CD14-positive monocyte (primary cell): ENCODE results near the gene C9orf50. TPM values are rescaled to one million over a fixed set of nuclear protein-coding genes. Genes with fewer than 3 reads are reported as not detected.

Source experiments
- DNase-seq, 3 donors: peaks; one replicate each; pipeline ENCODE4 v3.0.0-alpha.2; 2011 to 2022
- H2AFZ ChIP-seq: 2 replicates; pipeline ENCODE4 v1.6.0; 2012; ENCODE audit warnings: mild to moderate bottlenecking, low read depth, low read length, inconsistent platforms; ENCODE audit not compliant: insufficient read depth, poor library complexity, severe bottlenecking
- H3K27ac ChIP-seq, 2 donors: 1 replicate in 1 of 2; 2 replicates in 1 of 2; pipeline ENCODE4 v1.5.1; 2012 to 2013; ENCODE audit warnings: low read length in 2 of 2, control low read depth in 1 of 2, inconsistent platforms in 1 of 2, low read depth in 1 of 2, mild to moderate bottlenecking in 1 of 2
- H3K27me3 ChIP-seq, 2 donors: one replicate each; pipeline versions ENCODE4 v1.6.0 to v1.6.1; 2011 to 2013; ENCODE audit warnings: low read length in 2 of 2; ENCODE audit not compliant: control insufficient read depth in 2 of 2, insufficient read depth in 2 of 2
- H3K36me3 ChIP-seq, 2 donors: replicated peaks in 1 of 2; 1 replicate in 1 of 2; 2 replicates in 1 of 2; pipeline versions ENCODE4 v1.5.1 to v1.6.1; 2012 to 2013; ENCODE audit warnings: low read length in 2 of 2, control low read depth in 1 of 2, inconsistent platforms in 1 of 2, mild to moderate bottlenecking in 1 of 2; ENCODE audit not compliant: insufficient read depth in 2 of 2, control insufficient read depth in 1 of 2
- H3K4me1 ChIP-seq, 2 donors: 1 replicate in 1 of 2; 2 replicates in 1 of 2; pipeline versions ENCODE4 v1.5.1 to v1.6.1; 2012 to 2013; ENCODE audit warnings: low read length in 2 of 2, control low read depth in 1 of 2, inconsistent platforms in 1 of 2, mild to moderate bottlenecking in 1 of 2, moderate library complexity in 1 of 2; ENCODE audit not compliant: insufficient read depth in 2 of 2, control insufficient read depth in 1 of 2
- H3K4me2 ChIP-seq: replicated peaks from 2 replicates; pipeline ENCODE3; 2012; ENCODE audit warnings: low read length, moderate library complexity, mild to moderate bottlenecking; ENCODE audit not compliant: poor library complexity, severe bottlenecking; ENCODE audit errors: extremely low read depth
- H3K4me3 ChIP-seq, 3 experiments: fragments of 200-600 bp in 1 of 3; sonication (generic) in 1 of 3; replicated peaks in 1 of 3; 1 replicate in 2 of 3; 2 replicates in 1 of 3; pipeline ENCODE4 v1.5.1; 2011 to 2013; ENCODE audit warnings: low read length in 3 of 3, mild to moderate bottlenecking in 3 of 3, control low read depth in 2 of 3, low read depth in 2 of 3, inconsistent platforms in 1 of 3, moderate library complexity in 1 of 3
- H3K79me2 ChIP-seq: 2 replicates; pipeline ENCODE4 v1.6.0; 2012; ENCODE audit warnings: mild to moderate bottlenecking, control low read depth, inconsistent platforms, low read length, moderate library complexity; ENCODE audit not compliant: insufficient read depth
- H3K9ac ChIP-seq: 2 replicates; pipeline ENCODE4 v1.6.0; 2017; ENCODE audit warnings: low read length, mild to moderate bottlenecking; ENCODE audit not compliant: insufficient read depth, poor library complexity, severe bottlenecking
- H3K9me3 ChIP-seq, 2 donors: replicated peaks in 1 of 2; 1 replicate in 1 of 2; 2 replicates in 1 of 2; pipeline versions ENCODE4 v1.5.1 to v1.6.1; 2012 to 2013; ENCODE audit warnings: low read length in 2 of 2, control low read depth in 1 of 2; ENCODE audit not compliant: control insufficient read depth in 1 of 2, insufficient read depth in 1 of 2
- H4K20me1 ChIP-seq: 2 replicates; pipeline ENCODE4 v1.6.0; 2012; ENCODE audit warnings: mild to moderate bottlenecking, low read length, control low read depth, moderate library complexity; ENCODE audit not compliant: insufficient read depth
- H3K27ac Mint-ChIP-seq, 7 donors: one replicate each; pipeline ENCODE4 v1.8.0; 2020; ENCODE audit warnings: mild to moderate bottlenecking in 7 of 7, mixed read lengths in 7 of 7, moderate library complexity in 6 of 7, inconsistent platforms in 2 of 7
- H3K27me3 Mint-ChIP-seq, 3 donors: one replicate each; pipeline ENCODE4 v1.8.0; 2021 to 2022; ENCODE audit warnings: low read depth in 3 of 3, mild to moderate bottlenecking in 3 of 3, mixed read lengths in 3 of 3, moderate library complexity in 3 of 3, inconsistent platforms in 1 of 3
- H3K36me3 Mint-ChIP-seq, 2 donors: one replicate each; pipeline ENCODE4 v1.8.0; 2020; ENCODE audit warnings: mixed read lengths in 2 of 2, inconsistent platforms in 1 of 2, mild to moderate bottlenecking in 1 of 2
- H3K4me1 Mint-ChIP-seq: one replicate; pipeline ENCODE4 v1.8.0; 2020; ENCODE audit warnings: mild to moderate bottlenecking, mixed read lengths
- H3K4me3 Mint-ChIP-seq, 2 donors: one replicate each; pipeline ENCODE4 v1.8.0; 2020; ENCODE audit warnings: mild to moderate bottlenecking in 2 of 2, mixed read lengths in 2 of 2, moderate library complexity in 1 of 2
- H3K9me3 Mint-ChIP-seq, 7 donors: one replicate each; pipeline ENCODE4 v1.8.0; 2020 to 2022; ENCODE audit warnings: mixed read lengths in 7 of 7, mild to moderate bottlenecking in 6 of 7, moderate library complexity in 6 of 7, inconsistent platforms in 2 of 7
- CTCF ChIP-seq: fragments of 200-600 bp; IDR thresholded peaks from one replicate; pipeline ENCODE4 v1.8.0; 2022; ENCODE audit warnings: antibody characterized with exemption, mild to moderate bottlenecking
- WGBS: methylation state at CpG from one replicate; pipeline ENCODE4 v1.1.5; 2013; ENCODE audit warnings: missing lambda C conversion rate; ENCODE audit not compliant: insufficient coverage; 5-methylcytosine and 5-hydroxymethylcytosine counted together
- intact Hi-C, 2 donors: fragments of 100-400 bp; cut with micrococcal nuclease; formaldehyde crosslinking; loops; one replicate each; pipeline versions ENCODE4 v1.15.0 to v1.15.1; 2023
- polyA plus RNA-seq, 3 donors: library from polyadenylated mRNA; depleted of rRNA in 1 of 3; unstranded in 2 of 3; stranded (reverse) in 1 of 3; fragments of 300-500 nt in 2 of 3; fragments of >200 nt in 1 of 3; fragmentation: Illumina TruSeq in 2 of 3; gene quantifications; 1 replicate in 2 of 3; 2 replicates in 1 of 3; pipeline ENCODE4 v1.2.3, GENCODE V29; 2012 to 2021

The C9orf50 gene
- polyA plus RNA-seq, 3 donors: not detected

- H3K36me3 ChIP-seq: no peaks in the 10 kb centered on the region
- Mint-ChIP-seq H3K36me3 (no peaks in the 10 kb centered on the region), H3K4me3 (no peak overlapping the region), H3K27me3 (peaks cover 0 to 1% (median 0%) of the 10 kb centered on the region in 3 donors), H3K9me3 (peaks cover 0 to 2% (median 0%) of the 10 kb centered on the region in 7 donors), H3K4me1 (peaks cover 60% of the 10 kb centered on the region), H3K27ac (peak overlapping the region in 6 of 7 donors; percentile 35 to 97 (median 64))
- H3K4me3 ChIP-seq: peak overlapping the region in 1 of 3 experiments; percentile 69
- no peaks in the 10 kb centered on the region for H3K9me3 ChIP-seq
- intact Hi-C loops: loop anchor here in 1 of 2 donors (5.0 to 10.0 kb wide), 2 partner anchors 112 to 284 kb away; no protein-coding TSS in a partner anchor
- no peak for DNase-seq
- H3K4me1 ChIP-seq: peaks cover 56 to 64% of the 10 kb centered on the region in 2 donors
- H2AFZ ChIP-seq: no peak overlapping the region
- no peaks in the 10 kb centered on the region for H3K79me2 ChIP-seq
- 86% methylated on average over 12 of the region's 15 CpGs for WGBS
- peak overlapping the region; percentile 44 to 79 for H3K27ac ChIP-seq
- no peak for TF ChIP-seq CTCF
- no peaks in the 10 kb centered on the region for H4K20me1 ChIP-seq
- no peak overlapping the region for H3K9ac ChIP-seq
- no peaks in the 10 kb centered on the region for H3K27me3 ChIP-seq
- peak overlapping the region; percentile 72 for H3K4me2 ChIP-seq
Measured at GRCh38 chr9:129606161-129607026, 14.5 kb downstream of the C9orf50 start.

GRCh38 chr9:129604766-129605163 is 16.1 kb downstream of the C9orf50 start:
- Mint-ChIP-seq H3K36me3 (no peaks in the 10 kb centered on the region), H3K4me3 (no peak overlapping the region), H3K27ac (peak overlapping the region in 1 of 7 donors; percentile 80), H3K9me3 (peaks cover 0 to 1% (median 0%) of the 10 kb centered on the region in 7 donors), H3K27me3 (peaks cover 0 to 1% (median 0%) of the 10 kb centered on the region in 3 donors), H3K4me1 (peaks cover 52% of the 10 kb centered on the region)
- Histone ChIP-seq H3K9me3 (no peaks in the 10 kb centered on the region), H3K36me3 (no peaks in the 10 kb centered on the region), H2AFZ (no peak overlapping the region), H3K4me2 (no peak overlapping the region), H3K4me1 (peaks cover 46 to 50% of the 10 kb centered on the region in 2 donors), H3K27me3 (no peaks in the 10 kb centered on the region), H3K4me3 (no peak overlapping the region), H3K27ac (no peak overlapping the region), H3K9ac (no peak overlapping the region), H3K79me2 (no peaks in the 10 kb centered on the region), H4K20me1 (no peaks in the 10 kb centered on the region)
- no peak for TF ChIP-seq CTCF
- 35% methylated on average over 3 of the region's 8 CpGs for WGBS
- no peak for DNase-seq
- intact Hi-C loops: loop anchor here in 1 of 2 donors (5.0 to 10.0 kb wide), 2 partner anchors 110 to 282 kb away; no protein-coding TSS in a partner anchor
